HFFc6 (cell line): ENCODE measurements around the gene TRIM63. TPM values are rescaled to one million over a fixed set of nuclear protein-coding genes. Genes with fewer than 3 reads are reported as not detected.

Source experiments
- DNase-seq: peaks from one replicate; pipeline ENCODE4 v3.0.0-alpha.2; 2018
- H3K27ac Mint-ChIP-seq: 2 replicates; pipeline ENCODE4 v1.8.0; 2020; ENCODE audit warnings: mild to moderate bottlenecking, mixed read lengths
- H3K27me3 Mint-ChIP-seq: 2 replicates; pipeline ENCODE4 v1.8.0; 2021; ENCODE audit warnings: mild to moderate bottlenecking, moderate library complexity, mixed read lengths; ENCODE audit not compliant: insufficient read depth
- H3K36me3 Mint-ChIP-seq: 2 replicates; pipeline ENCODE4 v1.8.0; 2021; ENCODE audit warnings: low read depth, mixed read lengths
- H3K4me1 Mint-ChIP-seq: 2 replicates; pipeline ENCODE4 v1.8.0; 2020; ENCODE audit warnings: low read depth, mixed read lengths
- H3K4me3 Mint-ChIP-seq: 2 replicates; pipeline ENCODE4 v1.8.0; 2020; ENCODE audit warnings: mild to moderate bottlenecking, moderate library complexity, mixed read lengths
- H3K9me3 Mint-ChIP-seq: 2 replicates; pipeline ENCODE4 v1.8.0; 2020; ENCODE audit warnings: mild to moderate bottlenecking, mixed read lengths
- total RNA-seq, 6 experiments: library from RNA; stranded (reverse); fragmentation: NEBNext Ultra II Directional; extraction: Animal tissue kit (Norgen Biotek cat#: 25700); gene quantifications; 2 replicates in 1 of 6; 3 replicates in 5 of 6; pipeline ENCODE4 v1.2.3, GENCODE V29; 2021
- TF ChIP-seq, protein P1 (sequence below): fragments of 200-600 bp; sonication (generic); IDR thresholded peaks from 2 replicates; pipeline ENCODE4 v1.5.0; 2021; ENCODE audit warnings: antibody characterized with exemption, mild to moderate bottlenecking

Gene TRIM63
- total RNA-seq, 6 experiments from 2014 or later = not detected

DNA sequence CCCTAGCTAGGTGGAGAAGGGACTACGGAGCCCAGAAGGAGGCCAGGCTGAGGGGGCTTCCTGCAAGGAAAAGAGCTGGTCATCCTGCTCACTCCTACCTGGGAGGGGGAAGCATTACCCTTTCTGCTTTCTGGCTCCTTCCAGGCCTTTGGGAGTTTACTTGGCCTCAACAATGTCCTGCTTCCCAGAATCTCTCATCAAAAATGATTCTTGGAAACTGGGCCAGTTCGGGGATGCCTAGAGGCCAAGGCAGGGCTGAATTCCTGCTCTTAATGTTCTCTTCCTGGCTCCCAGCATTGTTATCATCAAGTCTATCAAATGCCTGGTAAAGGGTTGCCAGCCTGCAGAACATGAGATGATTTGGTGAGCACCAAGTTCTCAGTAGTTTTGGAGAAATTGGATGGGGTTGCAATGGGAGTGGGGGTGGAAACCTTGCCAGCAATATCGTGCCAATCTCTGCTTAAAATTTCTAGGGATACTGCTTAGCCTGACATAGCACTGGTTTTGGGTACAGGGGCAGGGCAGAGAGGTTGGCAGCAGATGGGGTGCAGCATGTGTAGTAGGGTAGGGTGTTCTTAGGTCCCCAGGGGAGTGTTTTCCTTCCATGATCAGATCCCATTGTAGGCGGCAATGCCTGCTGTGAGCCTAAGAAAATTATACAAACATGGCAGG, 61.9 kb downstream of the TRIM63 start:
- TF ChIP-seq, protein P1, sequence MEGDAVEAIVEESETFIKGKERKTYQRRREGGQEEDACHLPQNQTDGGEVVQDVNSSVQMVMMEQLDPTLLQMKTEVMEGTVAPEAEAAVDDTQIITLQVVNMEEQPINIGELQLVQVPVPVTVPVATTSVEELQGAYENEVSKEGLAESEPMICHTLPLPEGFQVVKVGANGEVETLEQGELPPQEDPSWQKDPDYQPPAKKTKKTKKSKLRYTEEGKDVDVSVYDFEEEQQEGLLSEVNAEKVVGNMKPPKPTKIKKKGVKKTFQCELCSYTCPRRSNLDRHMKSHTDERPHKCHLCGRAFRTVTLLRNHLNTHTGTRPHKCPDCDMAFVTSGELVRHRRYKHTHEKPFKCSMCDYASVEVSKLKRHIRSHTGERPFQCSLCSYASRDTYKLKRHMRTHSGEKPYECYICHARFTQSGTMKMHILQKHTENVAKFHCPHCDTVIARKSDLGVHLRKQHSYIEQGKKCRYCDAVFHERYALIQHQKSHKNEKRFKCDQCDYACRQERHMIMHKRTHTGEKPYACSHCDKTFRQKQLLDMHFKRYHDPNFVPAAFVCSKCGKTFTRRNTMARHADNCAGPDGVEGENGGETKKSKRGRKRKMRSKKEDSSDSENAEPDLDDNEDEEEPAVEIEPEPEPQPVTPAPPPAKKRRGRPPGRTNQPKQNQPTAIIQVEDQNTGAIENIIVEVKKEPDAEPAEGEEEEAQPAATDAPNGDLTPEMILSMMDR = no peak
- Mint-ChIP-seq H3K9me3 (no peaks in the 10 kb centered on the region), H3K4me3 (no peak overlapping the region), H3K27ac (no peak overlapping the region), H3K4me1 (no peaks in the 10 kb centered on the region; the same call in 1 of the 2 replicates), H3K27me3 (no peaks in the 10 kb centered on the region; the same call in none of the 2 replicates), H3K36me3 (no peaks in the 10 kb centered on the region)
- DNase-seq = no peak

DNA sequence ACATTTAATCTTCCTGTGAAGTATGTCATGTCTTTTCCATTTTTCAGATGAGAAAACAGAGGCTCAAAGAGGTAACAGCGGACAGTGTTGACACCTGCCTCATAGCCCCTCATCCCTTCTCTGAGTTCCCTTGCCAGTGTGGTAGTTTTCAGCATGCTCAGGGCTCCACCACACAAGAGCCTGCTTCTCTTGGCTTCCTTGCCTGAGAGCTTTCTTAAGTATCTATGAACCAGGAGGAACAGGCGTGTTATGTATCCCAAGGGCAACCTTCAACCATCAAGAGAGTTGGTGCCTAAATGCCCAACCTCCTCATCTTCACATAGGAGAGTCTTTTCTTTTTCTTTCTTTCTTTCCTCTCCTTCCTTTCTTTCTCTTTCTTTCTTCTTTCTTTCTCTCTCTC, 63.7 kb downstream of the TRIM63 start:
- Mint-ChIP-seq H3K9me3 (no peaks in the 10 kb centered on the region), H3K4me3 (no peak overlapping the region), H3K36me3 (no peaks in the 10 kb centered on the region), H3K4me1 (peaks cover 2% of the 10 kb centered on the region), H3K27ac (no peak overlapping the region), H3K27me3 (no peaks in the 10 kb centered on the region; the same call in none of the 2 replicates)
- DNase-seq = no peak
- TF ChIP-seq, protein P1 = no peak

DNA sequence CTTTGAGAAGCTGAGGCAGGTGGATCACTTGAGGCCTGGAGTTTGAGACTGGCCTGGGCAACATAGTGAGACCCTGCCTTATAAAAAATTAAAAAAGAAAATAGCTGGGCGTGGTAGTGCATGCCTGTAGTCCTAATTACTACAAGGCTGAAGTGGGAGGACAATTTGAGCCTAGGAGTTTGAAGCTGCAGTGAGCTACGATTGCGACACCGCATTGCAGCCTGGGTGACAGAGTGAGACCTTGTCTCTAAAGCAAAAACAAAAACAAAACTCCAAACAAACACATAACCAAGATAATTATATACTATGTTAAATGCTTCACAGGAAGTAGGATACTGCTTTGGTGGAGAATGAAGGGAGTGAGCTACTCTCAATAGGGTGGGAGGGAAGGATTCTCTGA, 64.2 kb downstream of the TRIM63 start:
- Mint-ChIP-seq H3K27me3 (no peaks in the 10 kb centered on the region; the same call in none of the 2 replicates), H3K4me1 (peaks cover 6% of the 10 kb centered on the region), H3K9me3 (no peaks in the 10 kb centered on the region), H3K36me3 (no peaks in the 10 kb centered on the region), H3K27ac (no peak overlapping the region), H3K4me3 (no peak overlapping the region)
- TF ChIP-seq, protein P1 = no peak
- DNase-seq = no peak

Other genes with a start within 250 kb of the TRIM63 start
- gene MTFR1L, start 247.7 kb downstream of the TRIM63 start, total RNA-seq = 10 to 100 TPM; 52.4 to 69.1 (median 59.1) TPM
- gene AUNIP, start 208.2 kb downstream of the TRIM63 start, total RNA-seq = 1 to 10 TPM; 2.4 to 3.6 (median 3.2) TPM
- gene PAQR7, start 191.9 kb downstream of the TRIM63 start, total RNA-seq = 10 to 100 TPM; 16.0 to 19.5 (median 17.9) TPM
- gene STMN1, start 161.2 kb downstream of the TRIM63 start, total RNA-seq = 100 to 1,000 TPM; 201 to 370 (median 342) TPM
- gene PAFAH2, start 69.6 kb downstream of the TRIM63 start, total RNA-seq = 10 to 100 TPM in 3 of 6 experiments, 1 to 10 TPM in 3; 9.4 to 14.0 (median 10.0) TPM
- gene EXTL1, start 45.9 kb downstream of the TRIM63 start, total RNA-seq = 10 to 100 TPM in 3 of 6 experiments, 1 to 10 TPM in 3; 8.1 to 22.9 (median 9.4) TPM
- gene SLC30A2, start 21.5 kb downstream of the TRIM63 start, total RNA-seq = not detected
- 1 to 10 TPM; 2.5 to 4.4 (median 3.8) TPM for gene PDIK1L, start 44.2 kb upstream of the TRIM63 start, total RNA-seq
- not detected for gene FAM110D, start 91.4 kb upstream of the TRIM63 start, total RNA-seq
- gene C1orf232, start 101.3 kb upstream of the TRIM63 start, total RNA-seq = not detected
- gene ZNF593, start 102.3 kb upstream of the TRIM63 start, total RNA-seq = 10 to 100 TPM; 33.5 to 46.3 (median 38.7) TPM
- not detected for gene ZNF593OS, start 104.2 kb upstream of the TRIM63 start, total RNA-seq
- gene CNKSR1, start 109.9 kb upstream of the TRIM63 start, total RNA-seq = under 1 TPM; 0.19 to 0.57 (median 0.33) TPM
- not detected for gene CATSPER4, start 123.0 kb upstream of the TRIM63 start, total RNA-seq
- 1 to 10 TPM; 4.9 to 8.6 (median 8.4) TPM for gene CEP85, start 166.6 kb upstream of the TRIM63 start, total RNA-seq
- gene SH3BGRL3, start 212.5 kb upstream of the TRIM63 start, total RNA-seq = 100 to 1,000 TPM; 731 to 914 (median 779) TPM
- 10 to 100 TPM in 4 of 6 experiments, 1 to 10 TPM in 2; 9.5 to 11.9 (median 10.5) TPM for gene UBXN11, start 239.0 kb upstream of the TRIM63 start, total RNA-seq